Vagina (tissue), 2 donors: ENCODE results near the gene TMEM269.

Source experiments
- CTCF ChIP-seq, 3 experiments: fragments of 450-650 bp in 2 of 3; fragments of 200-600 bp in 1 of 3; sonication (generic) in 1 of 3; IDR thresholded peaks; one replicate each; pipeline ENCODE4 v1.5.1; 2017 to 2019; ENCODE audit warnings: antibody characterized with exemption in 3 of 3, mild to moderate bottlenecking in 2 of 3, moderate library complexity in 2 of 3
- POLR2A ChIP-seq, 2 donors: fragments of 450-650 bp; IDR thresholded peaks; one replicate each; pipeline ENCODE4 v1.6.1; 2017; ENCODE audit warnings: antibody characterized with exemption in 2 of 2, mild to moderate bottlenecking in 2 of 2, moderate library complexity in 2 of 2
- POLR2AphosphoS5 ChIP-seq, 2 donors: sonication (generic); formaldehyde crosslinking; IDR thresholded peaks; one replicate each; pipeline ENCODE4 v1.9.0; 2017; ENCODE audit warnings: antibody characterized with exemption in 2 of 2, mild to moderate bottlenecking in 2 of 2, low read depth in 1 of 2; ENCODE audit not compliant: insufficient read depth in 1 of 2

- no peak for TF ChIP-seq POLR2AphosphoS5 (IDR thresholded peaks at IDR 0.05; ENCODE audit: insufficient read depth in 1 of 2, low read depth in 1 of 2)
- no peak for TF ChIP-seq CTCF (IDR thresholded peaks at IDR 0.05)
- TF ChIP-seq POLR2A (IDR thresholded peaks at IDR 0.05), result no peak
Measured at GRCh38 chr1:42748021-42748420, 36.8 kb upstream of the TMEM269 start.
